ENCODE results near the gene FBXO31. TPM values are rescaled to one million over a fixed set of nuclear protein-coding genes. Genes with fewer than 3 reads are reported as not detected.

The FBXO31 gene
- total RNA-seq, 1 donor from 2014 or later, result 5.8 TPM

- Histone ChIP-seq H3K9ac (no peak overlapping the region), H3F3A (ENCODE audit: low read depth) (no peaks in the 10 kb centered on the region), H2AFZ (replicated peaks) (no peak overlapping the region), H3K4me1 (peaks cover 20% of the 10 kb centered on the region), H3K4me3 (no peak overlapping the region), H3K27me3 (no peaks in the 10 kb centered on the region), H4K20me1 (ENCODE audit: low read depth) (peaks cover 53% of the 10 kb centered on the region), H3K36me3 (no peaks in the 10 kb centered on the region), H3K4me2 (no peak overlapping the region), H3K9me3 (ENCODE audit: low read depth) (no peaks in the 10 kb centered on the region), H3K27ac (no peak overlapping the region), H3K79me2 (ENCODE audit: low read depth) (peaks cover 38% of the 10 kb centered on the region)
- TF ChIP-seq EZH2 (IDR thresholded peaks at IDR 0.05) (no peak), CTCF (IDR thresholded peaks at IDR 0.05) (no peak), EZH2phosphoT487 (IDR thresholded peaks at IDR 0.05) (no peak)
- H3K9me3 Mint-ChIP-seq, result no peaks in the 10 kb centered on the region
- peaks cover 5% of the 10 kb centered on the region for H3K27me3 Mint-ChIP-seq (ENCODE audit: insufficient read depth, low read depth)
- H3K36me3 Mint-ChIP-seq, result peaks cover 4% of the 10 kb centered on the region
- DNase-seq (ENCODE audit: low spot score), result peak; percentile 1
- peaks cover 38% of the 10 kb centered on the region for H3K4me1 Mint-ChIP-seq
- no peak overlapping the region for H3K27ac Mint-ChIP-seq
- H3K4me3 Mint-ChIP-seq, result no peak overlapping the region
These were observed 16.0 kb downstream of the FBXO31 start for GRCh38 chr16:87367529-87367928.

- H3K36me3 Mint-ChIP-seq, result peaks cover 4% of the 10 kb centered on the region
These were observed 16.6 kb downstream of the FBXO31 start for GRCh38 chr16:87366930-87367329.

GRCh38 chr16:87366288-87366687 lies 17.3 kb downstream of the FBXO31 start:
- TF ChIP-seq EZH2 (IDR thresholded peaks at IDR 0.05) (no peak), EZH2phosphoT487 (IDR thresholded peaks at IDR 0.05) (no peak), CTCF (IDR thresholded peaks at IDR 0.05) (no peak)
- H3F3A ChIP-seq (ENCODE audit: low read depth), result no peaks in the 10 kb centered on the region
- H3K27me3 ChIP-seq, result no peaks in the 10 kb centered on the region
- Mint-ChIP-seq H3K4me1 (peaks cover 34% of the 10 kb centered on the region), H3K27me3 (ENCODE audit: insufficient read depth, low read depth) (peaks cover 5% of the 10 kb centered on the region), H3K9me3 (no peaks in the 10 kb centered on the region), H3K36me3 (peaks cover 7% of the 10 kb centered on the region), H3K27ac (no peak overlapping the region), H3K4me3 (no peak overlapping the region)
- no peak overlapping the region for H3K4me3 ChIP-seq
- no peak overlapping the region for H3K27ac ChIP-seq
- peaks cover 45% of the 10 kb centered on the region for H4K20me1 ChIP-seq (ENCODE audit: low read depth)
- H3K9me3 ChIP-seq (ENCODE audit: low read depth), result no peaks in the 10 kb centered on the region
- no peak for DNase-seq (ENCODE audit: low spot score)
- H3K79me2 ChIP-seq (ENCODE audit: low read depth), result peaks cover 37% of the 10 kb centered on the region
- no peak overlapping the region for H3K9ac ChIP-seq
- H2AFZ ChIP-seq (replicated peaks), result no peak overlapping the region
- H3K4me2 ChIP-seq, result no peak overlapping the region
- H3K4me1 ChIP-seq, result peaks cover 18% of the 10 kb centered on the region
- H3K36me3 ChIP-seq, result no peaks in the 10 kb centered on the region

More at GRCh38 chr16:87366930-87367329, 16.6 kb downstream of the FBXO31 start:
- Histone ChIP-seq H3K4me3 (no peak overlapping the region), H3K36me3 (no peaks in the 10 kb centered on the region), H3K9ac (no peak overlapping the region), H3K4me2 (no peak overlapping the region), H3F3A (ENCODE audit: low read depth) (no peaks in the 10 kb centered on the region), H3K27me3 (no peaks in the 10 kb centered on the region), H4K20me1 (ENCODE audit: low read depth) (peaks cover 52% of the 10 kb centered on the region), H3K79me2 (ENCODE audit: low read depth) (peaks cover 38% of the 10 kb centered on the region), H3K27ac (no peak overlapping the region), H3K4me1 (peaks cover 20% of the 10 kb centered on the region), H3K9me3 (ENCODE audit: low read depth) (no peaks in the 10 kb centered on the region), H2AFZ (replicated peaks) (no peak overlapping the region)
- TF ChIP-seq CTCF (IDR thresholded peaks at IDR 0.05), result no peak
- H3K4me1 Mint-ChIP-seq, result peaks cover 38% of the 10 kb centered on the region
- H3K9me3 Mint-ChIP-seq, result no peaks in the 10 kb centered on the region
- H3K27ac Mint-ChIP-seq, result no peak overlapping the region
- no peak for DNase-seq (ENCODE audit: low spot score)
- peaks cover 5% of the 10 kb centered on the region for H3K27me3 Mint-ChIP-seq (ENCODE audit: insufficient read depth, low read depth)
- H3K4me3 Mint-ChIP-seq, result no peak overlapping the region

Measured in neural progenitor cell (in vitro differentiated cells).